Measurements from ENCODE around the gene PLA1A.

DNA sequence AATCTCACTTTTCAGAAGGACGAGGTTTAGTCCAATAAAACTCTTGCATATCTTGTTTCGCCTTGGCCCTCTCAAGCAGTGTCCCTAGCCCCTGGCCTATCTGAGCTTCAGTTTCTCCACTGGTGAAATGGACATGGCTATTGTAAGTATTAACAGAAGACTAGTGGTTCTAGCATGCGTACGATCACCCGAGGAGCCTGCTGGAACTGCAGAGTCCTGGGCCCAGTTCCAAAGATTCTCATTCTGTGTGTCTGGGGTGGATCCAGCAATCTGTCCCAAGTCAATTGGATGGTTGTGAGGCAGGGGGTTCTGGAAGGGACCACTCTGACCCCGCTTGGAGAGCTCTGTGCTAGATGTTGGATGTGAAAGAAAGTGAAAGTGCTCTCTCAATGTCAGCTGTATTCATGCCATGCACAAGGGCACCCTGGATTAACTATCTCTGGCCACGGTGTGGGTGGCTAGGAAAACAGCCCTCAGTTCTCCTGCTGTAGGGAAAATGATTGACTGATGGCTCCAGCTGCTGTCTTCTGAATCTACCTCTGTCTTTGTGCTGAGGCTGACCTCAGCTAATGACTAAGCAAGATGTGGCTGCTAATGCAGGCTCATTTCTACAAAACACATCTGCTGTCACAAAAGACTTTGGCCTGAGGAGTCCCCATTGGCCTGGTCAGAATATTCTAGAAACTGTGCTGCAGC lies 1.9 kb upstream of the PLA1A start:
- TF ChIP-seq, protein P1, sequence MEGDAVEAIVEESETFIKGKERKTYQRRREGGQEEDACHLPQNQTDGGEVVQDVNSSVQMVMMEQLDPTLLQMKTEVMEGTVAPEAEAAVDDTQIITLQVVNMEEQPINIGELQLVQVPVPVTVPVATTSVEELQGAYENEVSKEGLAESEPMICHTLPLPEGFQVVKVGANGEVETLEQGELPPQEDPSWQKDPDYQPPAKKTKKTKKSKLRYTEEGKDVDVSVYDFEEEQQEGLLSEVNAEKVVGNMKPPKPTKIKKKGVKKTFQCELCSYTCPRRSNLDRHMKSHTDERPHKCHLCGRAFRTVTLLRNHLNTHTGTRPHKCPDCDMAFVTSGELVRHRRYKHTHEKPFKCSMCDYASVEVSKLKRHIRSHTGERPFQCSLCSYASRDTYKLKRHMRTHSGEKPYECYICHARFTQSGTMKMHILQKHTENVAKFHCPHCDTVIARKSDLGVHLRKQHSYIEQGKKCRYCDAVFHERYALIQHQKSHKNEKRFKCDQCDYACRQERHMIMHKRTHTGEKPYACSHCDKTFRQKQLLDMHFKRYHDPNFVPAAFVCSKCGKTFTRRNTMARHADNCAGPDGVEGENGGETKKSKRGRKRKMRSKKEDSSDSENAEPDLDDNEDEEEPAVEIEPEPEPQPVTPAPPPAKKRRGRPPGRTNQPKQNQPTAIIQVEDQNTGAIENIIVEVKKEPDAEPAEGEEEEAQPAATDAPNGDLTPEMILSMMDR (conservative IDR thresholded peaks at IDR 0.05 in 1 of 2, IDR thresholded peaks at IDR 0.05 in 1 of 2; ENCODE audit: extremely low read depth in 1 of 2, insufficient read depth in 1 of 2, low read depth in 1 of 2, low read length in 2 of 2): no peak
- TF ChIP-seq EZH2 (IDR thresholded peaks at IDR 0.05; ENCODE audit: borderline replicate concordance, low read length): no peak

Measured in mammary epithelial cell (primary cell).